ENCODE measurements around the gene SNTG2.

- no peak for TF ChIP-seq CTCF (IDR thresholded peaks at IDR 0.05 in 2 of 3, conservative IDR thresholded peaks at IDR 0.05 in 1 of 3; ENCODE audit: control insufficient read depth in 2 of 3, extremely low read depth in 1 of 3, insufficient read depth in 1 of 3, low read depth in 3 of 3, low read length in 3 of 3)
- TF ChIP-seq, protein P1, sequence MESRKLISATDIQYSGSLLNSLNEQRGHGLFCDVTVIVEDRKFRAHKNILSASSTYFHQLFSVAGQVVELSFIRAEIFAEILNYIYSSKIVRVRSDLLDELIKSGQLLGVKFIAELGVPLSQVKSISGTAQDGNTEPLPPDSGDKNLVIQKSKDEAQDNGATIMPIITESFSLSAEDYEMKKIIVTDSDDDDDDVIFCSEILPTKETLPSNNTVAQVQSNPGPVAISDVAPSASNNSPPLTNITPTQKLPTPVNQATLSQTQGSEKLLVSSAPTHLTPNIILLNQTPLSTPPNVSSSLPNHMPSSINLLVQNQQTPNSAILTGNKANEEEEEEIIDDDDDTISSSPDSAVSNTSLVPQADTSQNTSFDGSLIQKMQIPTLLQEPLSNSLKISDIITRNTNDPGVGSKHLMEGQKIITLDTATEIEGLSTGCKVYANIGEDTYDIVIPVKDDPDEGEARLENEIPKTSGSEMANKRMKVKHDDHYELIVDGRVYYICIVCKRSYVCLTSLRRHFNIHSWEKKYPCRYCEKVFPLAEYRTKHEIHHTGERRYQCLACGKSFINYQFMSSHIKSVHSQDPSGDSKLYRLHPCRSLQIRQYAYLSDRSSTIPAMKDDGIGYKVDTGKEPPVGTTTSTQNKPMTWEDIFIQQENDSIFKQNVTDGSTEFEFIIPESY (IDR thresholded peaks at IDR 0.05) = no peak
- no peak for TF ChIP-seq ETV6 (conservative IDR thresholded peaks at IDR 0.05 in 1 of 2, IDR thresholded peaks at IDR 0.05 in 1 of 2; ENCODE audit: borderline replicate concordance in 1 of 2, low read depth in 1 of 2)
- no peak for TF ChIP-seq CREM (IDR thresholded peaks at IDR 0.05; ENCODE audit: low read depth)
- no peak for TF ChIP-seq CHD2 (IDR thresholded peaks at IDR 0.05; ENCODE audit: borderline replicate concordance, low read depth, low read length)
Measured at GRCh38 chr2:1269812-1270211, 319.2 kb downstream of the SNTG2 start.
